Occipital lobe (tissue), 2 donors: ENCODE measurements around the gene FANK1. TPM values are rescaled to one million over a fixed set of nuclear protein-coding genes. Genes with fewer than 3 reads are reported as not detected.
"Not testable (repeated sequence)": the region's sequence is repeated elsewhere in the genome, so short reads cannot be mapped to it uniquely, and the experiment has no call there.

Source experiments
- DNase-seq: peaks from one replicate; lab custom pipeline; 2025; lab: John Stamatoyannopoulos, UW
- total RNA-seq: library from RNA; depleted of rRNA; stranded (reverse); fragments of >200 nt; gene quantifications from one replicate; pipeline ENCODE4 v1.2.3, GENCODE V29; 2014

Gene FANK1
- total RNA-seq, 1 donor from 2014 or later = 2.5 TPM

- DNase-seq = no peak
These were observed 9.4 kb upstream of the FANK1 start for GRCh38 chr10:125886914-125887512.

DNA sequence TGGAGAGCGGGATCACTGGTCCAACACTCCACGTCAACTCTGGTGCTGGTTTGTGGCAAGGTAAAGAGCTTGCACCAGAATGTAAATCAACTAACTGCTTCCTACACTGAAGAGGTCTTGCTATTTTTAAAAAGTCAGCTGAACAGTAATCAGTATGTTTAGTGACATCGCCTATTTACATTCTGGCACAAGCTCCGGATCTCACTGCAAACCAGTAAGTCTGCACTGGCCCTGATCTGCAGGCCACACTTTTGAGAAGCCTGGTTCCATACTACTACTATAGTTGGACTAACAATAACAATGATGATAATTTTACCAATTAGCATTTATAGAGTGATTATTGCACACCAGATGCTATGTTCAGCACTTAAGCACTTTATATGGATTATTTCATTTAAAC is 6.9 kb upstream of the FANK1 start:
- DNase-seq = not testable (repeated sequence)

DNA sequence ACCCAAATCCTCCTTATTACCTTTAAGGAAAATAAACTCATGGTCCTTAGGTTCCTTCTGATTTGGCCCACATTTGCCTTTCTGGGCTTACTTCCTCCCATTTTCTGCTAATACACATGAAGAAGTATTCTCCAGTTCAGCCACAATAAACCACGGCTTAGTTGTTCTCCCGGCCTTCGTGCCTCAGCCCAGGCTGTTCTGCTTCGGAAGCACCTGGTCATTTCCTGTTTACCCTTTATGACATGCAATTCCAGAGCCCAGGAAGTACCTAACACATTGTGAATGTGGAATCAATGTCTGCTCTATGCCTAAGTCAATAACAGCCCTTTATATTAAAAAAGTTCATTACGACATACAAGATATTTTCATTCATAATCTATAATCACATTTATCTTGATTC is 4.0 kb upstream of the FANK1 start:
- DNase-seq = not testable (repeated sequence)

DNA sequence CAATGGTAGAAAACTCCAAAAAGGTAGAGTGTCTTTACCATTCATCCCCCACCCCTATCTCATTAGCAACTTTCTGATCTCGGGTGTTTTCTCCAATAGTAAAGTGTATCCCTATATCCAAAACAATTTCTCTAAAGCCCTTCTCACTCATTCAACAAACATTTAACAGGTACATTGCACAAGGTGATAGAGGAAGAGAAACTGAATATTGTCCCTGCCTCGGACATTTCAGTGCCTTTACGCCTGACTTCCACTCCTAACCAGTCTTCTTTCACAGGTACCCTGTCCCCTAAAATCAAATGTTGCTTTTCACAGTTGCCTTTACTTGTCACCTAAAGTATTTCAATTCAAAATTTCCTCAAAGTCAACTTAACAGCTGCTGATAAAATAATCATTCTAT is 2.2 kb upstream of the FANK1 start:
- DNase-seq = not testable (repeated sequence)

DNA sequence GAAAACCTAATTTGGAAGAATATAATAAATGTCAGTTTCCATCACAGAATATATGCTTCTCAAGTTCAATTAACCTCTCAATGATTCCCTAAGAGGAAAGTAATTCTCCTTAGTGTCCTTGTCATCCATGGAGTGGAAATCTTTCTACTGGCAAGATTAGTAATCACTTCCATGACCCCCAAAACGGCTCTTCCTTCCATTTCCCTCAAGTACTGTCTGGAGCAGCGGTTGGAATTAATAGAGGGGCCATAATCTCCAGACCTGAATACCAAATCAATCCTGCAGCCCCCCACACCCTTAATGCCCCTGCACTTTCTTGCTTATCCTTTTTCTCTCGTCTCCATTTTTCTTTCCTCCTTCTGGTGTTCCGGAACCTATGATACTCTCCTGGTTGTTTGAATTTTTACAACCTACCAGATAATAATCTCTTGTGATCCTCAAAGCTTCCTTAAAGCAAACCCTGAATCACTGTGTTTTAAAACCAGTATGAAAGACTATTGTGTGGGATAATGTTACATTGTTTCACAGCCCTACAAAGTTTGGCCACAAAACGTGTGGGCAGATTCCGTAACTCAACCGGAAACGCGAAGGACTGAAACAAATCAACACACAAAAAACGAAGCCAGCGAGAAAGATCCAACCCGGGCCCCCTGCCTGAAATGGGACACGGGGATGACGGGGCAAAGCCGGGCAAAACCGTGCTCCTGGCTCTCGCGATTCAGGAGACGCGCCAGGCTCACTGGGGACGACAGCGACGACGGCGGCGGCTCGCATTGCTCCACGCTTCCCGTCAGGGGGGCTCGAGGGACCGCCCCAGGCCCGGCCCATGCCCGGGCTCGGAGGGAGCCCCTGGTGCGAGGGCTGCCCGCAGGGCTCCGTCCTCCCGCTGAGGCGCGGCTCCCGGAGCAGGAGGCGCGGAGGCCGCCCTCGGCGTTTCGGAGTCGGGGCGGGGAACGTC is 955 bp upstream of the FANK1 start:
- DNase-seq = peak; percentile 27

DNA sequence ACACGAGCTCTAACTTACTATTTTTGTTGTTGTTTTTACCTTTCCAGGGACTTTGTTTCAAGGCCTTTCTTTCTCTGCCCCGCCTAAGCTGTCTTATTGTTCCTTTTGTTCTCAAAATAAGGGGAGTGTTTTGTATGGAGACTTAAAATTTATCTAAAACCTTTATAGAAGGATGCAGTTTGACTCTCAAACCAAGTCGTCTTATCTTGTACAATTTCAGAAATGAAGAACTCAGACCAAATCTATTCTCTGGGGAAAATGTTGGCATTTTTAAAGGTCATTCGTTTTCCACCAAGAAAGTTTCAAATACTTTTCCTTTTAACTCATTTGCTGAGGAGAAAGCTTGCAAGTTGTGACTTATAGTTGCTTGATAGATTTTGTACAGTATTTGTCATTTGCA is 953 bp downstream of the FANK1 start:
- not testable (repeated sequence) for DNase-seq

DNA sequence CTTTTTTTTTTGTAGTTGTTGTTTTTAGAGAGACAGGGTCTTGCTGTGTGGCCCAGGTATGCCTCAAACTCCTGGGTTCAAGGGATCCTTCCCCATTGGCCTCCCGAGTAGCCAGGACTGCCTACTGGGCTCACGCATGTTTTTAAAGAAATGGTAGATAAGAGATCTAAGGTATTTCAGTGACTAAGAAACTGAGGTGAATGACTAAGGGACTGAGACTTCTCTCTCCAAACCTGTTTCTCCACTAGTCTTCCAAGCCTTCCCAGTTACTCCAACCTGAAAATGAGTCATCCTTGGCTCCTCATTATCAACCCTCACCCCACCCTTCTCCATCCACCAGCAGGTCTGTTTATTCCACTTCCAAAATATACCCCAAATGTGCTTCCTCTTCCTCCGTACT is 4.6 kb downstream of the FANK1 start:
- not testable (repeated sequence) for DNase-seq

DNA sequence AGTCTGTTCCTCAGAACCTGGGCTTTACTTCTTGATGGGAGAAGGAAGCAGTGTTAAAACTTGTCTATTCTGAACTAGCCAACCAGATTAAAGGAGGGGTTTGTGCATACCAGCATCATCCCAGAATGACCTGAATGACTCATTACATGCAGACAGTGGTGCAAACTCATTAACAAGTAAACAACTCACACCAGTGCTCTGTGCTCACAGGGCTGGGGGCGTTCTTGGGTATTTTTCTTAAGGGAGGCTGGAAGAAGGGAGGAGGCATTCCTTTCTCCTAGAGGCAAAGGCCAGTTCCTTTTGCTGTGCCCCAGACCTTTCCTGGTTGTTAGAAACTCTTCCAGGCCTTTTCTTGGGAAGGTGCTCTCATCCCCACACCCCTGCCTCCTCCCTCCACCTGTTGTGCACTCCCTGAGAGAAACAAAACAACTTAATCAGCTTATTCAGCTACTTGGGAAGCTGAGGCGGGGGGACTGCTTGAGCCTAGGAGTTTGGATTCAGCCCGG is 6.8 kb downstream of the FANK1 start:
- not testable (repeated sequence) for DNase-seq

GRCh38 chr10:125905069-125905994 is 9.0 kb downstream of the FANK1 start:
- not testable (repeated sequence) for DNase-seq

- not testable (repeated sequence) for DNase-seq
These were observed 11.2 kb downstream of the FANK1 start for GRCh38 chr10:125907598-125907997.

DNA sequence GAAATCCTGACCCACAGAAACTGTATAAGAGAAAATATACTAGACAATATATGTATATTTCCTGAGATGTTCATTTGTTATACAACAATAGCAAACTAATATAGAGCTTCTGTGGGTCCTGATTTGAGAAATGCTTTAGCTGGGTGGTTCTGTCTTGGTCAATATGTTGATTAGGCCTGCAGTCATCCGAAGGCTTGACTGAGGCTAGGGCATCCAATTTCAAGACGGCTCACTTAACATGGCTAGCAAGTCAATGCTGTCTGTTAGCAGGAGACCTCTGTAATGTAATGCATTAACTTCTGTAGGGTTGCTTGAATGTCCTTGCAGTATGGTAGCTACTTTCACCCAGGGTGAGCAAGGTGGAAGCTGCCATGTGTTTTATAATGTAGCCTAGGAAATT is 12.4 kb downstream of the FANK1 start:
- DNase-seq = not testable (repeated sequence)

DNA sequence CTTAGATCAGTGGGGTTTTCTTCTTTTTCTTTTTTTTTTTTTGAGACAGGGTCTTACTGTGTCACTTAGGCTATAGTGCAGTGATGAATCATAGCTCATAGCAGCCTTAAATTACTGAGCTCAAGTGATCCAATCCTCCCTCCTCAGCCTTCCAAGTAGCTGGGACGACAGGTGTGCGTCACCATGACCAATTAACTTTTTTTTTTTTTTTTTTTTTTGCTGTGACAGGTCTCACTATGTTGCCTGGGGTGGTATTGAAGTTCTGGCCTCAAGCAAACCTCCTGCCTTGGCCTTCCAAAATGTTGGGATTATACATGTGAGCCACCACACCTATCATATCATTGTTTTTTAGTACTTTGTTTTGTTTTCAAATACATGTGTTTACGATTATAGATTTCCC is 13.1 kb downstream of the FANK1 start:
- DNase-seq = not testable (repeated sequence)

GRCh38 chr10:125911145-125911544 is 14.8 kb downstream of the FANK1 start:
- DNase-seq = no peak

GRCh38 chr10:125911990-125912389 is 15.6 kb downstream of the FANK1 start:
- no peak for DNase-seq

GRCh38 chr10:125913277-125913676 is 16.9 kb downstream of the FANK1 start:
- DNase-seq = not testable (repeated sequence)

- DNase-seq = no peak
These were observed 20.6 kb downstream of the FANK1 start for GRCh38 chr10:125916977-125917376.

DNA sequence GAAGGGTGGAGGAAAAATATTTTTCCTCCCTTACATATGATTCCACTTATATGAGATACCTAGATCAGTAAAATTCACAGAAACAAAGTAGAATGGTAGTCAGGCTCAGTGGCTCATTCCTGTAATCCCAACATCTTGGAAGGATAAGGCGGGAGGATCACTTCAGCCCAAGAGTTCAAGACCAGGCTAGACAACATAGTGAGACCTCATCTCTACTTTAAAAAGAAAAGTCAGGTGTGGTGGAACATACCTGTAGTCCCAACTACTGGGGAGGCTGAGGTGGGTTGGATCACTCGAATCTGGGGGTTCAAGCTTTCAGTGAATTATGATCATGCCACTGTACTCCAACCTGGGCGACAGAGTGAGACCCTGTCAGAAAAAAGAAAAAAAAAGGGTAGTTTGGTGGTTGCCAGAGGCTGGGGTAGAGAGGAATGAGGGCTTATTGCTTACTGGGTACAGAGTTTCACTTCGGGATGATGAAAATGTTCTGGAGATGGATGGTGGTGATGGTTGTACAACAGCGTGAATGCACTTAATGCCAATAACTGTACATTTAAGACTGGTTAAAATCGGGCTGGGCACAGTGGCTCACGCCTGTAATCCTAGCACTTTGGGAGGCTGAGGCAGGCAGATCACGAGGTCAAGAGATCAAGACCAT is 21.5 kb downstream of the FANK1 start:
- DNase-seq = not testable (repeated sequence)

DNA sequence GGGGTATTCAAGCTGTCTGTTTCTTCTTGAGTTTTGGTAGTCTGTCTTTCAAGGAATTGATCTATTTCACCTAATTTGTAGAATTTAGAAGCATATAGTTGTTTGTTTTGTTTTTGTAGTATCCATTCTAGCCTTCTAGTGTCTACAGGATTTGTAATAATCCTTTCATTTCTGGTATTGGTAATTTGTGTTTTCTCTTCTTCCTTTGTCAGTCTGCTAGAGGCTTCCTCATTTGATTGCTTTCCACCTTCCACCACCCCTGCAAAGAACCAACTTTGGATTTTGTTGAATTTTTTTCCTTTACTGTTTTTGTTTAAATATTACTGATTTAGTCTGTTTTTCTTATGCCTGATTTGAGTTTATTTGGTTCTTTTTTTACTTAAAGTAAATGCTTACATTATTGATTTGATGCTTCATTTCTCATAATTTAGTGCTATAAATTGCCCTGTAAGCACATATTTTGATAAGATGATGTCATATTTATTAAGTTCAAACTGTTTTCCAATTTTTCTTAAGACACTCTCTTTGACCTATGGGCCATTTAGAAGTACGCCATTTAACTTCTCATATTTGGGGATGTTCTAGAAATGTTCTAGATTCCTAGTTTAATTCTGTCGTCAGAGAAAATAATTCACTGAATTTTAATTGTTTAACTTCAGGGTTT is 25.4 kb downstream of the FANK1 start:
- DNase-seq = not testable (repeated sequence)

DNA sequence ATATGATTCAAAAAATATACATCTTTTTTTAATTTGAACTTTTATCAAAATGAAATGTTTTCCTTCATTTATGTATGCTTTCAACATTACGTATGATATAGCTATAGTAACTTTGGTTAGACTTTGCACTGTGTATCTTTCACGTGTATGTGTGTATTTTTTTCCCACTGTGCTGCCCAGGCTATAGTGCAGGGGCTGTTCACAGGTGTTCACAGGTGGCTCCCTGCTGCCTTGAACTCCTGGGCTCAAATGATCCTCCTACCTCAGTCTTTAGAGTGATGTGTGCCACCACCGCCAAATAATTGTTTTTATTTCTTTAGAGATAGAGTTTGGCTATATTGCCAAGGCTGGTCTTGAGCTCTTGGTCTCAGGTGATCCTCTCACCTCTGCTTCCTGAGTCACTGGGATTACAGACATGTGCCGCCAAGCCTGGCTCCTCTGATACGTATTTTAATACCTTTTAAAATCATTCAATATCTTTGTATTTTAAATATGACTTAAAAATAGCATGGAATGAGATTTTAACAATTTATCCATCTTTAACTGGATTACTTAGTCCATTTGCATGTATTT is 29.0 kb downstream of the FANK1 start:
- no peak for DNase-seq

DNA sequence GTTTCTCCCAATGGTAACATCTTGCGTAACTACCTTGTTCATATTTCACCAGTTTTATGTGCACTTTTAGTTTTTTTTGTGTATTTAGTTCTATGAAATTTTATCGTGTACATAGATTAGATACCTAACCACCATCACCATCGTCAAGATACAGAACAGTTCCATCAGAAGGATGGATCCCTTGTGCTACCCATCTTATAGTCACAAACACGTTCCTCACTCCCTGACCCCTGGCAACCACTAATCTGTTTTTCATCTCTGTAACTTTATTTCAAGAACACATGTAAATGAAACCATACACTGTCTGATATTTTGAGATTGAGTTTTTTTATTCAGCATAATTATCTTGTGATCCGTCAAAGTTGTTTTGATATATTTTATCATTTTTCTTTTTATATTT is 29.9 kb downstream of the FANK1 start:
- no peak for DNase-seq
